Measurements from ENCODE around the gene HIBADH. TPM values are rescaled to one million over a fixed set of nuclear protein-coding genes. Genes with fewer than 3 reads are reported as not detected.
"Not testable (repeated sequence)": the region's sequence is repeated elsewhere in the genome, so short reads cannot be mapped to it uniquely, and the experiment has no call there.

HIBADH gene
- total and polyA plus RNA-seq, 2 donors (not counting 3 experiments of a cell fraction or from before 2014, with no cell fraction given): 22.6 to 30.5 TPM

DNA sequence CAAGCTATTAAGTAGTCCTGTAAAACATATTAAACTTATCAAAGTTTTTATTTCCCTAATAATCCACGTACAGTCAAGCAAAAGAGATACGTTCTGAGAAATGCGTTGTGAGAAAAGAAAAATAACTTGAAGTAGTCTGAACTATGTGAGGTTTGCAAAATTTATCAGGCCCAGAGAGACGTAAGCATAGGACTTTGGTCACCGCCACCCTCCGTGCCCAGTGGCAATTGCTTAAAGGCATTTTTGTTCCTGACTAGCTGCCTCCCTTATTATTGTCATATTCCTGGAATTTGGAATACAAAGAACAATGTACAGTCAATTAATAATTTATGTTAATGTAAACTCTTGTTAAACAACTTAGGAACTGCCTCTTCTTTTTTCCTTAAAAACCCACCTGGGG is 22.8 kb downstream of the HIBADH start:
- no TSS peak for BruUV-seq (replicated peaks)

DNA sequence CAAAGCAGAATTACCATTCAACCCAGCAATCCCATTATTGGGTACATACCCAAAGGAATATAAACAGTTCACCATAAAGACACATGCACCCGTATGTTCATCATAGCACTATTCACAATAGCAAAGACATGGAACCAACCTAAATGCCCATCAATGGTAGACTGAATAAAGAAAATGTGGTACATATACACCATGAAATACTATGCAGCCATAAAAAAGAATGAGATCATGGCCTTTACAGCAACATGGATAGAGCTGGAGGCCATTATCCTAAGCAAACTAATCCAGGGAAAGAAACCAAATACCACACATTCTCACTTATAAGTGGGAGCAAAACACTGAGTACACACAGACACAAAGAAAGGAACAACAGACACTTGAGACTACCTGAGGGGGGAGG is 23.6 kb downstream of the HIBADH start:
- FAIRE-seq; DNase-seq (ENCODE audit: low read depth, low spot score); H3K4me3 ChIP-seq (replicated peaks in 1 of 3; ENCODE audit: insufficient read depth in 1 of 3, low read depth in 1 of 3, low read length in 3 of 3); H3K27me3 ChIP-seq (ENCODE audit: control insufficient read depth in 2 of 2, insufficient read depth in 2 of 2, low read length in 2 of 2); H2AFZ ChIP-seq (ENCODE audit: low read depth, low read length); H3K36me3 ChIP-seq (ENCODE audit: control insufficient read depth in 2 of 2, extremely low read depth in 1 of 2, insufficient read depth in 2 of 2, low read length in 2 of 2); POLR2A ChIA-PET; H3K9me1 ChIP-seq (replicated peaks; ENCODE audit: control insufficient read depth, extremely low read depth, insufficient read depth, low read length); intact Hi-C loops (cut with micrococcal nuclease); H4K20me1 ChIP-seq (replicated peaks; ENCODE audit: control insufficient read depth, extremely low read depth, insufficient read depth, low read length); H3K9me3 ChIP-seq (replicated peaks; ENCODE audit: control insufficient read depth, insufficient read depth, low read length); BruUV-seq (replicated peaks); H3K79me2 ChIP-seq (ENCODE audit: control insufficient read depth, insufficient read depth, low read length); H3K27ac ChIP-seq (ENCODE audit: insufficient read depth, low read depth, low read length); dilution Hi-C loops (cut with MboI; ENCODE audit: extremely low pct_ligation_motif_present, low sequenced_read_pairs); H3K9ac ChIP-seq (replicated peaks; ENCODE audit: extremely low read depth, insufficient read depth, low read length); CTCF ChIA-PET; H3K4me2 ChIP-seq (ENCODE audit: insufficient read depth, low read length): not testable (repeated sequence)
- peaks cover 18% of the 10 kb centered on the region for H3K4me1 ChIP-seq (ENCODE audit: control insufficient read depth, extremely low read depth, insufficient read depth, low read length)

More for the DNA sequence above, 22.8 kb downstream of the HIBADH start:
- no peak overlapping the region for H3K4me2 ChIP-seq (ENCODE audit: insufficient read depth, low read length)
- H3K4me3 ChIP-seq (replicated peaks in 1 of 3; ENCODE audit: insufficient read depth in 1 of 3, low read depth in 1 of 3, low read length in 3 of 3): no peak overlapping the region
- ChIA-PET POLR2A (no interaction called here), CTCF (no interaction called here)
- dilution Hi-C loops (cut with MboI; ENCODE audit: extremely low pct_ligation_motif_present, low sequenced_read_pairs) (no loop called here), intact Hi-C loops (cut with micrococcal nuclease) (no loop called here)
- peaks cover 18% of the 10 kb centered on the region for H3K4me1 ChIP-seq (ENCODE audit: control insufficient read depth, extremely low read depth, insufficient read depth, low read length)
- H3K36me3 ChIP-seq (ENCODE audit: control insufficient read depth in 2 of 2, extremely low read depth in 1 of 2, insufficient read depth in 2 of 2, low read length in 2 of 2): no peaks in the 10 kb centered on the region
- no peak overlapping the region for H3K9ac ChIP-seq (replicated peaks; ENCODE audit: extremely low read depth, insufficient read depth, low read length)
- H3K9me1 ChIP-seq (replicated peaks; ENCODE audit: control insufficient read depth, extremely low read depth, insufficient read depth, low read length): no peaks in the 10 kb centered on the region
- FAIRE-seq (no peak), DNase-seq (ENCODE audit: low read depth, low spot score) (no peak)
- H3K27me3 ChIP-seq (ENCODE audit: control insufficient read depth in 2 of 2, insufficient read depth in 2 of 2, low read length in 2 of 2): no peaks in the 10 kb centered on the region
- no peaks in the 10 kb centered on the region for H3K79me2 ChIP-seq (ENCODE audit: control insufficient read depth, insufficient read depth, low read length)
- no peak overlapping the region for H3K27ac ChIP-seq (ENCODE audit: insufficient read depth, low read depth, low read length)
- H3K9me3 ChIP-seq (replicated peaks; ENCODE audit: control insufficient read depth, insufficient read depth, low read length): no peaks in the 10 kb centered on the region
- TF ChIP-seq, protein P1, sequence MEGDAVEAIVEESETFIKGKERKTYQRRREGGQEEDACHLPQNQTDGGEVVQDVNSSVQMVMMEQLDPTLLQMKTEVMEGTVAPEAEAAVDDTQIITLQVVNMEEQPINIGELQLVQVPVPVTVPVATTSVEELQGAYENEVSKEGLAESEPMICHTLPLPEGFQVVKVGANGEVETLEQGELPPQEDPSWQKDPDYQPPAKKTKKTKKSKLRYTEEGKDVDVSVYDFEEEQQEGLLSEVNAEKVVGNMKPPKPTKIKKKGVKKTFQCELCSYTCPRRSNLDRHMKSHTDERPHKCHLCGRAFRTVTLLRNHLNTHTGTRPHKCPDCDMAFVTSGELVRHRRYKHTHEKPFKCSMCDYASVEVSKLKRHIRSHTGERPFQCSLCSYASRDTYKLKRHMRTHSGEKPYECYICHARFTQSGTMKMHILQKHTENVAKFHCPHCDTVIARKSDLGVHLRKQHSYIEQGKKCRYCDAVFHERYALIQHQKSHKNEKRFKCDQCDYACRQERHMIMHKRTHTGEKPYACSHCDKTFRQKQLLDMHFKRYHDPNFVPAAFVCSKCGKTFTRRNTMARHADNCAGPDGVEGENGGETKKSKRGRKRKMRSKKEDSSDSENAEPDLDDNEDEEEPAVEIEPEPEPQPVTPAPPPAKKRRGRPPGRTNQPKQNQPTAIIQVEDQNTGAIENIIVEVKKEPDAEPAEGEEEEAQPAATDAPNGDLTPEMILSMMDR (IDR thresholded peaks at IDR 0.05; ENCODE audit: extremely low read depth in 1 of 2, insufficient read depth in 1 of 2, low read depth in 1 of 2, low read length in 2 of 2): no peak
- TF ChIP-seq POLR2AphosphoS5 (IDR thresholded peaks at IDR 0.05; ENCODE audit: insufficient read depth, low read depth, low read length): no peak
- no peak for TF ChIP-seq FOS (IDR thresholded peaks at IDR 0.05; ENCODE audit: borderline replicate concordance, insufficient read depth, low read length)
- TF ChIP-seq MYC (IDR thresholded peaks at IDR 0.05; ENCODE audit: low read depth, low read length): no peak
- TF ChIP-seq, protein P2, sequence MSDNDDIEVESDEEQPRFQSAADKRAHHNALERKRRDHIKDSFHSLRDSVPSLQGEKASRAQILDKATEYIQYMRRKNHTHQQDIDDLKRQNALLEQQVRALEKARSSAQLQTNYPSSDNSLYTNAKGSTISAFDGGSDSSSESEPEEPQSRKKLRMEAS (IDR thresholded peaks at IDR 0.05; ENCODE audit: insufficient read depth, insufficient read length): no peak
- no peak for TF ChIP-seq POLR2A (IDR thresholded peaks at IDR 0.05; ENCODE audit: low read depth, low read length)
- no peak for TF ChIP-seq GATA2 (IDR thresholded peaks at IDR 0.05; ENCODE audit: insufficient read depth, insufficient read length, low read depth, low read length)
- TF ChIP-seq JUN (IDR thresholded peaks at IDR 0.05; ENCODE audit: borderline replicate concordance, insufficient read depth, insufficient read length, low read depth): no peak
- TF ChIP-seq EZH2 (IDR thresholded peaks at IDR 0.05; ENCODE audit: borderline replicate concordance, low read depth, low read length, severe bottlenecking): no peak
- no peaks in the 10 kb centered on the region for H4K20me1 ChIP-seq (replicated peaks; ENCODE audit: control insufficient read depth, extremely low read depth, insufficient read depth, low read length)
- no peak overlapping the region for H2AFZ ChIP-seq (ENCODE audit: low read depth, low read length)

All from endothelial cell of umbilical vein (primary cell).